HG03066 (cell line): ENCODE results near the gene THAP3.
"Not testable (repeated sequence)": the region's sequence is repeated elsewhere in the genome, so short reads cannot be mapped to it uniquely, and the experiment has no call there.

Source experiments
- ATAC-seq: cut with Tn5 transposase; IDR thresholded peaks from one replicate; pipeline ENCODE4 v1.9.1; 2021; ENCODE audit warnings: low read depth; ENCODE audit not compliant: unreplicated experiment

The THAP3 gene

DNA sequence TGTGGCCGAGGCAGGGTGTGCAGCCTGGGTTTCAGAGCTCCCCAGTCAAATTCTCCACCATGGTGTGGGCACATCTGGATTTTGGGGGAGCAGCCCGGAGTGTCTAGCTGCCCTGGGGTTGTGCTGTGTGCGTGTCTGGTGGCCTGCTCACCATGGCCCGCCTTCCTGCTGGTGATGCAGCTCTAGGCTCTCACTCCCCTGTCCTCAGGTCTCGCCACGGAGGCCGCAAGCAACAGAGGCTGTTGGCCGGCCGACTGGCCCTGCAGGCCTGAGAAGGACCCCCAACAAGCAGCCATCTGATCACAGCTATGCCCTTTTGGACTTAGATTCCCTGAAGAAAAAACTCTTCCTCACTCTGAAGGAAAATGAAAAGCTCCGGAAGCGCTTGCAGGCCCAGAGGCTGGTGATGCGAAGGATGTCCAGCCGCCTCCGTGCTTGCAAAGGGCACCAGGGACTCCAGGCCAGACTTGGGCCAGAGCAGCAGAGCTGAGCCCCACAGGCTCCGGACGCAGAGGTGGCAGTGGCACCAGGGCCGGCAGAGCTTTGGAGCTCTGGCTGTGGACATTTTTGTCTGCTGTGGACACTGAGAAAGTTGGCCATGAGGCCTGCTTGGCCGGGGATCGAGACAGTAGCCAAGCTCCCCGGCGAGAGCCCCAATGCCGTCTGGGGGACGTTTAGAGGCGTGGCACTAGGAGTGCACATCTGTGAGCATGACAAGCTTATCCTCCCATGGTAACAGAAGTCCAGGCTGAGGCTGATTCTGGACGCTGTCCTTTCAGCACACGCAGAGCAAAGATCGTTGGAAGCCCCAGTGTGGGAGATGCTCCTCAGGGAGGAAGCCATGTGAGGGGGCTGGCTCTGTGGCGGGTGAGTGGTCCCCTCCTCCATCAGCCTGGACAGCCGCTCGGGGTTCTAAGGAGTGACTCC, 8.2 kb downstream of the THAP3 start:
- ATAC-seq: no peak

DNA sequence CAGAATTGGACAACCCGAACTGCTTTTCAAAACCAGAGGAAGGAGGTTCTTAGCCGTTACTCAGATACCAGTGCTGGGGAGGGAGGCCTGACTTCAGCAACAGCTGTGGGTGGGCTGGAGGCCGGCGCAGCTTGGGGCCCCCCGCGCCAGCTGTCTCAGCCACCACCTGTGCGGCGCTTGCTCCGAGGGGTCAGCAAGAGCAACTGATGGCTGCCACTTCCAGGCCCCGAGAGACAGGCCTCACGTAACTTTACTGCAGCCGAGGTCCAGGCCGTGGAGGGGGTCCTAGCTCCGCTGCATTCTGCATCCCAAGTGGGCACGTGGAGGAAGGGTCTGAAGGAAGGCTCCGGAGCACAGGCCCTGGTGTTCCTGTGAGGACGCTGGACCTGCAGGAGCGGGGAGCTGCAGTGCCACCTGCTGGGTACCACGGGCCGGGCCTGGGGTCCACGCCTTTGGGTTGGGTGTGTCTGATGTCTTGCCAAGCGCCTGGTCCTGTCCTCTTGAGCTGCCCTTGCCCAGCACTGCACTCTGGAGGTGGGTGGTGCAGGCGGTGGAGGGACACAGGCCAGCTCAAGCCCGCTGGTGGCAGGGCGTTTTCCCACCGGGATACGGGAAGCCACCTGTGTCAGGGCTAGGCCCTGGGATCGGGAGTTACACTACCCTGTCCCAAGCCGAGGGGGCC, 9.8 kb downstream of the THAP3 start:
- no peak for ATAC-seq

GRCh38 chr1:6635161-6635909, 10.7 kb downstream of the THAP3 start:
- ATAC-seq: no peak

DNA sequence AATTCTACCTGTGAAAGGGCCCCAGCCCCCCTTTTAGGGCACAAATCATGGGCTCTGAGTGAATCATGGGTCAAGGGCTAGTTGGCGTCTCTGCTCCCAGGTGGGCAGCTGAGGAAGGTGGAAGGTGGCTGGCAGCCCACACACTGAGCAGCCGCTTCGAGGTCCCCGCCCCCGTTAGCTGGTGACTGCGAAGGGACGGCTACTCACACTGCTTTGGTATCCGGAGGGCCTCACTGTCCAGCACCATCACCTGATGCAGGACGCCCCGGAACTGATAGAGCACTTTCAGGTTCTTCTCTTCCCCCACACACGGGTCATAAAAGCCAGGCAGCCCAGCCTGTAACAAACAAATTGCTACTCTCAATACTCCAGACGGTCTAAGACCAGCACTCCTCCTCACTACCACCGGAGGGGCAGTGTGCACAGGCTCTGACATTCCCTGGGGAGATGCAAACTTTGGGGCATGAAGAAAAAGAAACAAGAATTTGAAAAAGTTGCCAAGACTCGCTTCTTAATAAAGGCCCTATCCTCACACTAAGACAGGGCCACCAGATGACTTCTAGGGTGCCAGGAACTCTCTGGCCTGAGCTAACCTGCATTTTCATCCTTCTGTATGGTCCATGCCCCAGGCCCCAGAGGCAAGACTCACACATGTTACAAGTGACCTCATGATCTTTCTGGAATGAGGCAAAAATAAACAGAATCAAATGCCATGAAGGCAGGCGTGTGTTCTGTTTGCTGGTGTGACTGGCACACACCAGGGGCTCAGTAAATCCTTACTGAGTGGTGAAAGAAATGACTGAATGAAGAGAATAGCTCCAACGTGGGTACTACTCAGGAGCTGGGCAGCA, 11.5 kb downstream of the THAP3 start:
- ATAC-seq: no peak

GRCh38 chr1:6636778-6637177, 12.1 kb downstream of the THAP3 start:
- ATAC-seq: not testable (repeated sequence)

- no peak for ATAC-seq
Measured at GRCh38 chr1:6637770-6638169, 13.1 kb downstream of the THAP3 start.

DNA sequence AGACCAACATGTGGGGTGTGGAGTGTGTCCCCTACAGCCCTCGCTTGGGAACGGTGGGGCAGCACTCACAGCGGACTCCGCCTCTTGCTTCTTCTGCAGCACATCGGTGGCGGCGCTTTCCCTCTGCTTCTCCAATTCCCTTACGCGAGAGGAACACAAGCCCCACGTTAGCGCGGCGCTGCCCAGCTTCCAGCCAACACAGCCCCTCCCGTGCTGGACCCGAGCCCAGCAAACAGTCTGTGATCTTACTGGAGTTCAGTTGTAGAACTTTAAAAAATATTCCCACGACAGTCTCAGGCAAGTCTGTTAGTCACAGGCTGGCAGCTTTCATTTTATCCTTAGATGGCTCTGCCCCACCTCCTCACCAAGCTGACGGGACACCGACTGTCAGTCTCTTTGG, 13.6 kb downstream of the THAP3 start:
- ATAC-seq: no peak

- not testable (repeated sequence) for ATAC-seq
Measured at GRCh38 chr1:6640867-6641266, 16.2 kb downstream of the THAP3 start.

DNA sequence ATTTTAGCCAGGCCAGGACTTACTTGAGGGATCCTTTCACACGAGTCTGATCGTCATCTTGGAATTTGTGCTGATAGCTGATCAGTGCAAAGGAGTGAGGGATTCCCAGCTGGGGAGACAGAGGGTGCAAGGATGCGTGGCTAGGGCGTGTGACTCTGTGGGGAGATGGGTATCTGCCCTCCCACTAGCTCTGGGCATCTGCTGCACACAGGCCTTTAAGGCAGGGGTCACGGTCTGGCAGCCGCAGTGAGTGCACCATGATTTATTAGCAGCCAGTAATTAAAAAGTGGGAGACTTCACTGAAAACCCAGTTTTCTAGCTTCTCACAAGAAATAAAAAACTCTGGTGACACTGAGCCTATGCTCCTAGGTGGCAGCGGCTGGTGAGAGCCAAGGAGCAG, 20.4 kb downstream of the THAP3 start:
- no peak for ATAC-seq

DNA sequence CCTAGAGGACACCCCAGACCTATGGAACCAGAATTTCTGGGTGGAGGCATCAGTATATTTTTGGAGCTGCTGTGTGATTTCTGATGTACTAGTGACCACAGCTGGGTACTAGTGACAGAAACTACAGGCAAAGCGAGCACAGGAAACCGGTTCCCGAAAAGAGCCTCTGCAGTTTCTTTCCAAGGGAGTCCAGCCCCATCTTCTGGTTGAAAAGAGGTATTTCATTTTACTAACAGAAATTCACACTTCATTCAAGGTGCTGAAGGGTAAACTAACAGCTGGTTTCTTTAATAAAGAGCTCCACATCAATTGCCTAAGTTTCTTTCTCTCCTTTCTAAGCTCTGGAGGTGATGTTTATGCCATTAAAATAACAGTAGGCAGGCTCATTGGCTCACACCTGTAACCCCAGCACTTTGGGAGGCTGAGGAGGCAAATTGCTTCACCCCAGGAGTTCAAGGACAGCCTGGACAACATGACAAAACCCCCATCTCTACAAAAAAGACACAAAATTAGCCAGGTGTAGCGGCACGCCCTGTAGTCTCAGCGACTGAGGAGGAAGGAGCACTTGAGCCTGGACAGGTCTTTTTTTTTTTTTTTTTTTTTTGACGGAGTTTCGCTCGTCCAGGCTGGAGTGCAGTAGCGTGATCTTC, 22.0 kb downstream of the THAP3 start:
- ATAC-seq: no peak

- no peak for ATAC-seq
Measured at GRCh38 chr1:6648556-6648955, 23.9 kb downstream of the THAP3 start.

GRCh38 chr1:6651909-6652308, 27.2 kb downstream of the THAP3 start:
- no peak for ATAC-seq

DNA sequence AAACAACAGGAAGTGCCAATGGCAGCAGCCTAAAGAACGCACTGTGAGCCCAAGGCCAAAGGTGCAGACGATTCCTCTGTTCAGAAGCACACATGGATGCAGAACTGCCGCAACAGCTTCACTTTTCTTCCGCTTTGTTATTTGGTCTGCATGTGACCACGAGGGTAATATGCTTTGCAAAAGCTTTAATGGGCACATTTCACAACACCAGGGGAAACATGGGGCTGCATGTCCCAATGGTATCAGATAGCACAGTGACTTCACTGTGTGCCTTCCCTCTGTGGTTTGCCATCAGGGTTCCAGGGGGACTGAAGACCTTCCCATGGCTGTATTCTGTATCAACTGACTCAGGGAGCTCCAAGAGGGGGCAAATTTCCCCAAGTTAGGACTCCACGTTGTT, 28.3 kb downstream of the THAP3 start:
- no peak for ATAC-seq

- ATAC-seq: no peak
Measured at GRCh38 chr1:6653436-6654290, 29.0 kb downstream of the THAP3 start.

- ATAC-seq: no peak
Measured at GRCh38 chr1:6657138-6657537, 32.5 kb downstream of the THAP3 start.

DNA sequence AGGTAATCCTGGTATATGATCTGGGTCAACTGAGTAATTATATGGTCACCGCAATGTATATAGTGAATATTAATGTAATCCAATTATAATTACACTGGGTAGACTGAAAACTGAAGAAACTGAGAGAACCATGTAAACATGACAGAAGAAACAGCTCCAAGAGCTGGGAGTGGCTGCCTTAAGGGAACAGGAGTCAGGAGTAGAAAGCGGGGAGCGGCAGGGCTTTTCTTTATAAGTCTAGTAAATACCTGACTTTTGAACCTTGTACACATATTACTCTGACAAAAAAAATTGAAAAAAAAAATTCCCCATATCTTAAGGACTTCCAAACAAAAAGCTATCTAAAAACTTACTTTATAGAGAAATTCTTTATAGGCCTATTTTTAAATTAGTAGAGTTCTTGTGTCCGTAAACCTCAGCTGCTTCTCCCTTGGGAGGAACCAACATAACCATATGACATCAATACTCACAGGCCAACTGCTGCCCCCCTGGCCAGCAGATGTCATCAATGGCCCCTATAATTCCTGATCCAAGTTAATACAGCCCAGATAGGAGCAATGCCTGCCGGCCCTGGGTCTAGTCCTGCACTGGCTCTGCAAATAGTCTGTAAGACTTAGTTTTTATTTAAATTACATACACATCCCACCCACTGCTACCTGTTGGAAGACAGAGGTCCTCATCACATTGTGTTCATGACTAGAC, 33.8 kb downstream of the THAP3 start:
- no peak for ATAC-seq

- ATAC-seq: no peak
Measured at GRCh38 chr1:6660415-6661049, 35.9 kb downstream of the THAP3 start.

- not testable (repeated sequence) for ATAC-seq
Measured at GRCh38 chr1:6662468-6662867, 37.8 kb downstream of the THAP3 start.
